BLaER1 treated with 17β-estradiol and CSF1 and Interleukin-3, amounts not matched to agents 10 nM and 100 nM (cell line): Measurements from ENCODE around the gene TMEM225B.
"Not testable (repeated sequence)": the region's sequence is repeated elsewhere in the genome, so short reads cannot be mapped to it uniquely, and the experiment has no call there.

Source experiments
- H3K27ac ChIP-seq, 11 experiments: shearing (Covaris generic); formaldehyde crosslinking; 2 replicates each; pipeline ENCODE4 v1.8.1; 2022
- H3K27me3 ChIP-seq, 11 experiments: shearing (Covaris generic); formaldehyde crosslinking; 2 replicates each; pipeline ENCODE4 v1.8.1; 2022
- H3K36me3 ChIP-seq, 11 experiments: shearing (Covaris generic); formaldehyde crosslinking; 2 replicates each; pipeline ENCODE4 v1.8.1; 2022
- H3K4me1 ChIP-seq, 10 experiments: shearing (Covaris generic); formaldehyde crosslinking; 2 replicates each; pipeline ENCODE4 v1.8.1; 2022
- H3K4me2 ChIP-seq, 11 experiments: shearing (Covaris generic); formaldehyde crosslinking; 2 replicates each; pipeline ENCODE4 v1.8.1; 2022
- H3K4me3 ChIP-seq, 10 experiments: shearing (Covaris generic); formaldehyde crosslinking; 2 replicates each; pipeline ENCODE4 v1.8.1; 2022
- H3K9ac ChIP-seq, 11 experiments: shearing (Covaris generic); formaldehyde crosslinking; 2 replicates each; pipeline ENCODE4 v1.8.1; 2022
- H3K9me3 ChIP-seq, 11 experiments: shearing (Covaris generic); formaldehyde crosslinking; replicated peaks in 1 of 11; 2 replicates each; pipeline ENCODE4 v1.8.1; 2022
- H4K20me1 ChIP-seq, 11 experiments: shearing (Covaris generic); formaldehyde crosslinking; 2 replicates each; pipeline ENCODE4 v1.8.1; 2022
- Cebpa-rat ChIP-seq, 11 experiments: shearing (Covaris generic); IDR thresholded peaks; 2 replicates each; pipeline ENCODE4 v1.8.1; 2022

TMEM225B gene

DNA sequence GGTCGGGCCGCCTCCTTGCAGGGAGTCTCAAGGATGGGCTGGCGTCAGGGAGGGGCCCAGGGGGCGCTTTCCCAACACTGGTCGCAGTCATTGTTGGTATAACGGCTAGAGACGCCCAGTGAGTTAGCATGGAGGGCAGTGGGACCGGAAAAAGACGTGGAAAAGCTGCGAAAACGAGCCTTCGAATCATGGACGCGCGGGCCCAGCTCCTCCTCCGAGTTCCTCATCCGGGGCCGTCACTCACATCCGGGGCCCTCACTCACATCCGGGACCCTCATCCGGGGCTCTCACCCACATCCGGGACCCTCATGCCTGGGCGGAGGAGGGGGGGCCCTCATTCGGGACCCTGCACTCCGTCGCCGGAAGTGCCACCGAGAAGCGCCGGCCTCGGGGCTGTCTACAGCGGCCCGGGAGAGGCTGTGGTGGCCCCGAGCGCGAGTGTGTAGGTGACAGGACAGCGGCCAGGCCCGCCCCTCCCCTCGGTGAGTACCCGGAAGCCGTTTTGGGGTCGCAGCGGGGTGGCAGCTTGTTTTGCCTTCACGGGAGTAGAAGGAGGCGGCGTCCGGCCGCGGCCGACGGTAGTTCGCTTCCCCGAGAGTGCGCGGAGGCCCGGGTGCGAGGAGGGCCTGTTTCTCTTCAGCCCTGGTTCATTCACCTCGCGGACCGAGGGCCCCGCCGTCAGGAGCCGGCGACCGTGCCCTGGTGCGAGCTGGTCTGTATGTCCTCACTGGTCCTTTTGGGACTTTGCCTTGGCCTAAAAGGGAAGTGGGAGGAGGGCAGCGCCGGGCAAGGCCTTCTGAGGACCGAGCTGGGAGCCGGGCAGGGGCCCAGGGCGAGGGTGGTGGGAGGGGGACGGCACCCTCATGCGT lies 39.5 kb upstream of the TMEM225B start, which contains the start of gene ZNF655:
Gene ZNF655, plus strand, starts transcription at position 337 of the 869 bp plus-strand sequence. CDS start 1,918 bp downstream, outside the sequence.
- peaks cover 27 to 73% (median 51%) of the 10 kb centered on the region in 10 experiments for H3K4me1 ChIP-seq
- H3K27me3 ChIP-seq, result no peaks in the 10 kb centered on the region
- H3K27ac ChIP-seq, result peak within 1 kb of the TSS; percentile 93 to 98 (median 97)
- H3K36me3 ChIP-seq, result peaks cover 43 to 73% (median 64%) of the 10 kb centered on the region in 11 experiments
- peaks cover 10 to 45% (median 36%) of the 10 kb centered on the region in 11 experiments; a peak in 19 of 22 replicates for H4K20me1 ChIP-seq
- H3K9ac ChIP-seq, result peak within 1 kb of the TSS; percentile 93 to 99 (median 97)
- 0 out of 22 replicates have a peak, but pooled peaks of 1 of the 11 experiments have one; percentile 10 for TF ChIP-seq Cebpa-rat (IDR thresholded peaks at IDR 0.05)
- peak within 1 kb of the TSS; percentile 76 to 96 (median 90) for H3K4me3 ChIP-seq
- H3K9me3 ChIP-seq, result no peaks in the 10 kb centered on the region
- peak within 1 kb of the TSS; percentile 81 to 94 (median 88) for H3K4me2 ChIP-seq

DNA sequence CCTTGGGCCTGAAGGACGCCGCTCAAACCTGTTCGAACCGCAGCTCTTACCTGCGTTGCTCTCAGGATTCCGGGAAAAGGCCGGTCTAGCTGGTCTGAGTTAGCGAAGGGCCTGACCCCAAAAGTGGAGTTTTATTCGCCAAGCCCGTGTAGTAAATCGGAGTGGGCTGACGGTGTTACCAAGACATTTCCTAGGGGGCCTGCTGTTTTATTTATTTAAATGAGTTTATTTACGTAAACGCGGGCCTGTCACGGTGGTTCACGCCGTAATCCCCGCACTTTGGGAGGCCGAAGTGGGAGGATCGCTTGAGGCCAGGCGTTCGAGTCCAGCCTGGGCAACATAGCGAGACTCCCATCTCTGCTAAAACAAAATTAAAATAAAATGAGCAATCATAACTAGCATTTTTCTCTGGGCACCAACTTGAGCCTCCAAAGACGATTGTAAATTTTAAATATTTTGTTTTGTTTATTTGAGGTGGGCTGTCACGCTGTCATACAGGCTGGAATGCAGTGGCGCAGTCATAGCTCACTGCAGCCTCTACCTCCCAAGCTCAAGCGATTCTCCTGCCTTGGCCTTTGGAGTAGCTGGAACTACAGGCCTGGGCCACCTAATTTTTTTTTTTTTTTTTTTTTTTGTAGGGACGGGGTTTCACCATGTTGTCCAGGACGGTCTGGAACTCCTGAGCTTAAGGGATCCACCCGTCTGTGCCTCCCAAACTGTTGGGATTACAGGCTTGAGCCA lies 38.7 kb upstream of the TMEM225B start:
- Histone ChIP-seq H3K27me3 (no peaks in the 10 kb centered on the region), H3K27ac (peak overlapping the region; percentile 93 to 98 (median 97)), H3K9ac (peak overlapping the region; percentile 93 to 99 (median 97)), H4K20me1 (peaks cover 14 to 53% (median 40%) of the 10 kb centered on the region in 11 experiments; a peak in 20 of 22 replicates), H3K4me1 (peaks cover 27 to 79% (median 52%) of the 10 kb centered on the region in 10 experiments), H3K9me3 (no peaks in the 10 kb centered on the region), H3K36me3 (peaks cover 45 to 73% (median 66%) of the 10 kb centered on the region in 11 experiments), H3K4me3 (peak overlapping the region; percentile 76 to 96 (median 90)), H3K4me2 (peak overlapping the region; percentile 81 to 94 (median 88))
- TF ChIP-seq Cebpa-rat (IDR thresholded peaks at IDR 0.05), result no peak

DNA sequence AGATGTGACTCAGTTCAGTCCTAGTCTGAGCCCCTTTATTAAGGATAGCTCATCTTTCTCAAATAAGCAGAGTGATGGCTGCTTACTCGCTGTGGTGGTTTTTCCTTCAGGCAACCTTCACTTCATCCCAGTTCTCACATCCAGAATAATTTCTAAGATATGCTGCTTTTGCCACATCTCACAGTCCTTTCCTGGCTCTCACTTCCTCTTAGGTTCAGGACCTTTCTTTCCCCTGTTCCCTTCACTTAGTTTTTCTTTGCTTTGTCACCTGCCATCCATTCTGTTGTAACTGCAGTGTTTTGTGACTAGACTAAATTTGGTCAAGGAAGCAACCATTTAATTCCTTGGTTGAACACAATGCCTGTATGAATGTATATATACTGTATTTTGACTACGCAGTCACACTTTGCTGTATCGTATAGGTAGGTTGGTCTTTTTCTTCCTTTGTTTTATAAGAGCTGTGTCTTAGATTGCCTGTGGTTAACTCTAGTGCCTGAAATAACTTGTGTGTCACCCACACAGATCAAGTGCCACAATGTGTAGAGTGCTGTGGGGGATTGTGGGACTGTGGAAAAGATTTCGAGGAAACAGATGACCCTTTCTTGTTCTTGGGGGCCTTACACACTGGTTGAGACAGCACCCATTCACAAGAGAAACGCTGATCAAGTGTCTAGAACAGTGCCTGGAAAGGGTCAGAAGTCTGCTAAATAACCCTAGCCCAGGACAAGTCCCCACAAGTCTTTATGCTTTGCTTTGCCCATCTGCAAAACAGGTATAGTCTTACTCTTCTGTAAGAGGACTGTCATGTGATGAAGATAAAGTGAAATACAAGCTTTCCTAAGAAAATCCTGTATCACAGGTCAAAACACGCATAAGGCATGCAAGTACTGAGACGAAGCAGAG lies 37.0 kb upstream of the TMEM225B start:
- H3K4me1 ChIP-seq, result peaks cover 27 to 63% (median 47%) of the 10 kb centered on the region in 10 experiments
- peak overlapping the region in 3 of 11 experiments; percentile 1 to 63 (median 18); a peak in 5 of 22 replicates for H3K27ac ChIP-seq
- peaks cover 20 to 71% (median 54%) of the 10 kb centered on the region in 11 experiments; a peak in 20 of 22 replicates for H4K20me1 ChIP-seq
- peak overlapping the region in 3 of 10 experiments; percentile 76 to 88 (median 80); a peak in 3 of 20 replicates for H3K4me3 ChIP-seq
- H3K36me3 ChIP-seq, result peaks cover 61 to 73% (median 70%) of the 10 kb centered on the region in 11 experiments
- no peak for TF ChIP-seq Cebpa-rat (IDR thresholded peaks at IDR 0.05)
- no peaks in the 10 kb centered on the region for H3K9me3 ChIP-seq
- H3K27me3 ChIP-seq, result no peaks in the 10 kb centered on the region
- H3K9ac ChIP-seq, result peak overlapping the region in 7 of 11 experiments; percentile 12 to 98 (median 93); a peak in 10 of 22 replicates
- peak overlapping the region in 10 of 11 experiments; percentile 81 to 94 (median 88); a peak in 18 of 22 replicates for H3K4me2 ChIP-seq

DNA sequence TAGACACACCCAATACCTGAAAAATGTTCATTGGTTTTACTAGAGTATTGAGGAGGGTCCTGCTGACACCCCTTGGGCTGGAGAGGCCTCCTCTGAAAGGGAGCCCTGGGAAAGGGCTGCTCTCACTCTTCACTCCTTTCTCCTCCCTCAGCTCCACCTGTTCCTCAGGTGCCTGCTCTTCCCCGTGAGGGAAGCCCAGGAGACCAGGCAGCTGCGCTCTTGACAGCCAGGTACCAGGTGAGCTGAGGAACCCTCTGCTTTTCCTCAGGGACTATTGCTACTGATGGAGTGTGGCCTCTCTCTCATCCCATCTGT lies 36.4 kb upstream of the TMEM225B start:
- H3K4me2 ChIP-seq, result peak overlapping the region in 5 of 11 experiments; percentile 5 to 94 (median 85); a peak in 8 of 22 replicates
- peak overlapping the region in 3 of 11 experiments; percentile 16 to 96 (median 26); a peak in 2 of 22 replicates for H3K9ac ChIP-seq
- H4K20me1 ChIP-seq, result peaks cover 25 to 77% (median 59%) of the 10 kb centered on the region in 11 experiments; a peak in 20 of 22 replicates
- H3K27ac ChIP-seq, result peak overlapping the region in 2 of 11 experiments; percentile 53 to 63; a peak in 2 of 22 replicates
- H3K27me3 ChIP-seq, result no peaks in the 10 kb centered on the region
- TF ChIP-seq Cebpa-rat (IDR thresholded peaks at IDR 0.05), result no peak
- H3K4me3 ChIP-seq, result no peak overlapping the region
- peaks cover 25 to 57% (median 44%) of the 10 kb centered on the region in 10 experiments for H3K4me1 ChIP-seq
- H3K9me3 ChIP-seq, result no peaks in the 10 kb centered on the region
- H3K36me3 ChIP-seq, result peaks cover 64 to 74% (median 71%) of the 10 kb centered on the region in 11 experiments

DNA sequence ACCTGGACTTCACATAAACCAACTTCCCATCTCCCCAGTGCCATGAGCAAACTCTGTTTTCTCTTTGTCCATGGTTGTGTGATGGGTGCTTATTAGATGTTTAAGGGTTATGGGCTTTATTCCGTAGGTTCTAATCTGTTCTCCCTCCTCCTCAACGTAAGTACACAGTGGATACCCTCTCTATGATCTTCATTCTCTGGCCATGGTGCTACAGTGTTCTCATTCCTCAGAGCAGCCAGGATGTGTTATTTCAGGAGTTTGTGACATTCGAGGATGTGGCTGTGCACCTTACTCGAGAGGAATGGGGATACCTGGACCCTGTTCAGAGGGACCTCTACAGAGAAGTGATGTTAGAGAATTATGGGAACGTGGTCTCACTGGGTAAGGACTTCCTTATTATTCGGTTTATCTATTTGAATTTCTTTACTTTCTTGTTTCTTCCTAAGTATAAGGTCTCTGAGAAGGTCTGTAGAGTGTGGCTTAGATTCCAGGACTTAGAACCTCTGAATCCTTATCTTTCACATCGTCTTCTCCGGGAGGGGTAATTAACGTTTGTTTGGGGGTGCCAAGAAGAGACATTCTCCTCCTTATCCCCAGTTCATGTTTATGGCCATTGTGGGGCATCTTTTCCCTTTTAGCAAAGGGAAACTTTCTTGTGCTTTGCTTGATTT lies 35.8 kb upstream of the TMEM225B start:
- Histone ChIP-seq H3K4me2 (peak overlapping the region in 5 of 11 experiments; percentile 23 to 94 (median 85); a peak in 9 of 22 replicates), H3K27me3 (no peaks in the 10 kb centered on the region), H3K27ac (peak overlapping the region in 4 of 11 experiments; percentile 22 to 63 (median 54); a peak in 6 of 22 replicates), H3K4me3 (no peak overlapping the region), H3K36me3 (peaks cover 67 to 75% (median 73%) of the 10 kb centered on the region in 11 experiments), H3K4me1 (peaks cover 19 to 52% (median 38%) of the 10 kb centered on the region in 10 experiments), H4K20me1 (peaks cover 25 to 82% (median 59%) of the 10 kb centered on the region in 11 experiments; a peak in 20 of 22 replicates), H3K9ac (peak overlapping the region in 5 of 11 experiments; percentile 14 to 96 (median 26); a peak in 4 of 22 replicates), H3K9me3 (no peaks in the 10 kb centered on the region)
- TF ChIP-seq Cebpa-rat (IDR thresholded peaks at IDR 0.05), result no peak

DNA sequence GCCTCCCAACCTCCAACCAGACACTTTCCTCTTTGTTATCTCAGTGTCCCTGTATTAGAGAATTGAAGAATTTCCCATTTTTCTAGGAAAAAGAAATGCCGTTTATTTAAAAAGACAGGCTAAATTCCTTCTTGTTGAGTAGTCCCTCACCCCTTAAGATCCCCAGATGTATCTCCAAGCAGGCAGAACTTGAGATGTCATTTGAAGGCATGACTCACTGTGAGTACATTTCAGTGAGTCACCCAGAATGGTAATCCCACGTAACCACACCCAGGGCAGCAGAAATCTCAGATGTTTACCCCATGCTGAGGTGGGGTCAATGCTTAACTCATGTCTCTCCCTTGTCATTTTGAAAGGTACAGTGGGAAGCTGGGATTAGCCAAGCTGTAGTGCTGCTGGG lies 35.2 kb upstream of the TMEM225B start:
- peak overlapping the region in 5 of 11 experiments; percentile 14 to 39 (median 26); a peak in 4 of 22 replicates for H3K9ac ChIP-seq
- H3K4me2 ChIP-seq, result peak overlapping the region in 5 of 11 experiments; percentile 23 to 94 (median 85); a peak in 8 of 22 replicates
- H3K4me1 ChIP-seq, result peaks cover 16 to 48% (median 35%) of the 10 kb centered on the region in 10 experiments

DNA sequence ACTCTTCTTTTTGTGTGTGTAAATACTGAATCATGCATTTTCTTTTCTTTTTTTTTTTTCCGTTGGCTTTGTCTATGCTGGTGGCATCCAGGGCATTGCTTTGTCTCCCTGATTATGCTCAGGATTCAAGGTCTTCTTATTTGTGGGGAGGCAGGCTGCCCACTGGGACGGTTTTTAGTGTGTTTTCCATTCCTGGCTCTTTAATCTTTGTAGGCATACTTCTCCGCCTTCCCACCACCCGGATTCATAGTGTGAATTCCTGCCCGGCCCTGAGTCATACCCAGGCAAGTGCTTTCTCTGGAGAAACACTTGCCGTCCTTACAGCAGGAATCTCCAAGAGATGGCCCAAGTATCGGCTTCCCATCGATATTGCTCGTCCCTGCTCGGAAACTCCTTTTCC lies 34.4 kb upstream of the TMEM225B start:
- no peaks in the 10 kb centered on the region for H3K27me3 ChIP-seq
- peaks cover 25 to 96% (median 65%) of the 10 kb centered on the region in 11 experiments; a peak in 20 of 22 replicates for H4K20me1 ChIP-seq
- H3K36me3 ChIP-seq, result peaks cover 78 to 89% (median 86%) of the 10 kb centered on the region in 11 experiments
- H3K4me3 ChIP-seq, result no peak overlapping the region
- 0 out of 22 replicates have a peak overlapping the region, but pooled peaks of 1 of the 11 experiments have one; percentile 39 for H3K9ac ChIP-seq
- TF ChIP-seq Cebpa-rat (IDR thresholded peaks at IDR 0.05), result no peak
- H3K9me3 ChIP-seq, result no peaks in the 10 kb centered on the region
- H3K4me1 ChIP-seq, result peaks cover 16 to 48% (median 35%) of the 10 kb centered on the region in 10 experiments
- H3K4me2 ChIP-seq, result peak overlapping the region in 2 of 11 experiments; percentile 92 to 94; a peak in 3 of 22 replicates
- H3K27ac ChIP-seq, result peak overlapping the region in 2 of 11 experiments; percentile 53 to 63; a peak in 4 of 22 replicates

More for the DNA sequence above, 35.2 kb upstream of the TMEM225B start:
- Histone ChIP-seq H3K9me3 (no peaks in the 10 kb centered on the region), H4K20me1 (peaks cover 25 to 87% (median 59%) of the 10 kb centered on the region in 11 experiments; a peak in 20 of 22 replicates), H3K4me3 (no peak overlapping the region), H3K27me3 (no peaks in the 10 kb centered on the region), H3K36me3 (peaks cover 72 to 81% (median 79%) of the 10 kb centered on the region in 11 experiments), H3K27ac (peak overlapping the region in 4 of 11 experiments; percentile 22 to 63 (median 54); a peak in 6 of 22 replicates)
- no peak for TF ChIP-seq Cebpa-rat (IDR thresholded peaks at IDR 0.05)

DNA sequence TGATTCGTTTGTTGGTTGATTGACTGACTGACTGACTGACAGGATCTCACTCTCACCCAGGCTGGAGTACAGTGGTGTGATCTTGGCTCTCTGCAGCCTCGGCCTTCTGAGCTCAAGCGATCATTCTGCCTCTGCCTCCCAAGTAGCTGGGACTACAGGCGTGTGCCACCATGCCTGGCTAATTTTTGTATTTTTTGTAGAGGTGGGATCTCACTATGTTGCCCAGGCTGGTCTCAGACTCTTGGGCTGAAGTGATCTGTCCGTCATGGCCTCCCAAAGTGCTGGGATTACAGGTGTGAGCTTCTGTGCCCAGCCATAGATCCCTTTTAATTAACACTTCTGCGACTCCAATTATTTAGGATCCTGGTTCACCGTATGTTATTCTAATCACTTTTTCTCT lies 29.3 kb upstream of the TMEM225B start:
- peaks cover 90 to 100% (median 97%) of the 10 kb centered on the region in 11 experiments for H3K36me3 ChIP-seq
- H3K9ac ChIP-seq, H3K27ac ChIP-seq, H3K4me2 ChIP-seq, H3K9me3 ChIP-seq, H3K27me3 ChIP-seq, H3K4me3 ChIP-seq, H3K4me1 ChIP-seq: not testable (repeated sequence)
- H4K20me1 ChIP-seq, result peaks cover 22 to 82% (median 46%) of the 10 kb centered on the region in 11 experiments; a peak in 20 of 22 replicates
